IPS-18a (cell line): ENCODE measurements around the gene RNF181.
"Not testable (repeated sequence)": the region's sequence is repeated elsewhere in the genome, so short reads cannot be mapped to it uniquely, and the experiment has no call there.

Source experiments
- H3K27ac ChIP-seq: one replicate; pipeline ENCODE4 v1.5.1; 2013; ENCODE audit warnings: low read length
- H3K27me3 ChIP-seq: one replicate; pipeline ENCODE4 v1.6.1; 2013; ENCODE audit warnings: mild to moderate bottlenecking, low read length; ENCODE audit not compliant: control insufficient read depth, insufficient read depth
- H3K36me3 ChIP-seq: one replicate; pipeline ENCODE4 v1.6.1; 2013; ENCODE audit warnings: low read depth, low read length; ENCODE audit not compliant: control insufficient read depth
- H3K4me1 ChIP-seq: one replicate; pipeline ENCODE4 v1.6.1; 2013; ENCODE audit warnings: low read depth, low read length; ENCODE audit not compliant: control insufficient read depth
- H3K4me3 ChIP-seq: one replicate; pipeline ENCODE4 v1.5.1; 2013; ENCODE audit warnings: low read length
- H3K9ac ChIP-seq: one replicate; pipeline ENCODE4 v1.6.1; 2013; ENCODE audit warnings: mild to moderate bottlenecking, low read length, moderate library complexity
- H3K9me3 ChIP-seq: one replicate; pipeline ENCODE4 v1.6.1; 2013; ENCODE audit warnings: low read depth, low read length; ENCODE audit not compliant: control insufficient read depth

Gene RNF181

DNA sequence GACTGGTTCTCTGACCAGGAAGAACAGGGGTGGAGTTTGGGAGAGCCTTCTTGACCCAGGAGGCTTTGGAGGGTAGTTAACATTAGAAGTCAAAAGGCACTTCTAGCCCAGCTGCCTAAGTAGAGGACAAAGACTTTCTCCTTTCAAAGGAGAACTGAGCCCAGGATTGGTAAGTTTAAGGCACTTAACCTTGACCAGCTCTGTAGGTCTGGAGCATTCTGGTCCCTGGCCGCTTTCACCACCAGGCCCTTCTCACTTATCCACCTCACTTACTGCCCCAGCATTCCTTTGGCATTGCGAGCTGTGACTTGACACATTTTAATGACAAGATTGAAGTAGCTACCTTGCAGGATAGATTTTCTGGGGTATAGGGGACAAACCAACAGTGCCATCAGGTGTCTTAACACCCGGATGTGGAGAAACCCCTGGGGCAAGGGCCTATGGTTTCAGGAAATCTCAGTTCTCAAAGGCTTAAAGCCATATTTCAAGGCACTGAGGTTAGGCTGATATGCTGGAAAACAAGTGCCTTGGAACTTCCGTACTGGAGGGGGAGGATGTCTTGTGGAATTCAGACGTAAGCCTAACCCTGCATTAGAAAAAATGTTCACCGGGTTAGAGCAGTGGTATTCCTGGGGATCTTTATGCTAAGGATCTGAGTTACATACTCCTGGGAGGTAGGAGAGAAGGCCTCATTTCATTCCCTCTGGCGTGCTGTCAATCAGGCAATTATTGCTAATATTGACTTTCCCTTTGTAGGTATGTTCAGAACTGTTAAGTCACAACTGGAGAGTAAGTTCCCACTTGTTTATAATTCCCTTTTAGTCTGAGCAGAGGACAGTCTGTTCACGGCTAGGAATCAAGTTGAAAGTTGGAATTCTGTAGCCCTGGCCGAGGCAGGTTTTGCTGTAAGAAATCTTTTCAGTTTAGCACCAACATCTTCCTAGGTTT lies 12.0 kb downstream of the RNF181 start:
- no peak overlapping the region for H3K9ac ChIP-seq
- H3K27ac ChIP-seq, result no peak overlapping the region
- H3K9me3 ChIP-seq, result no peaks in the 10 kb centered on the region
- H3K4me1 ChIP-seq, result no peaks in the 10 kb centered on the region
- peaks cover 20% of the 10 kb centered on the region for H3K36me3 ChIP-seq
- H3K27me3 ChIP-seq, result no peaks in the 10 kb centered on the region
- no peak overlapping the region for H3K4me3 ChIP-seq

DNA sequence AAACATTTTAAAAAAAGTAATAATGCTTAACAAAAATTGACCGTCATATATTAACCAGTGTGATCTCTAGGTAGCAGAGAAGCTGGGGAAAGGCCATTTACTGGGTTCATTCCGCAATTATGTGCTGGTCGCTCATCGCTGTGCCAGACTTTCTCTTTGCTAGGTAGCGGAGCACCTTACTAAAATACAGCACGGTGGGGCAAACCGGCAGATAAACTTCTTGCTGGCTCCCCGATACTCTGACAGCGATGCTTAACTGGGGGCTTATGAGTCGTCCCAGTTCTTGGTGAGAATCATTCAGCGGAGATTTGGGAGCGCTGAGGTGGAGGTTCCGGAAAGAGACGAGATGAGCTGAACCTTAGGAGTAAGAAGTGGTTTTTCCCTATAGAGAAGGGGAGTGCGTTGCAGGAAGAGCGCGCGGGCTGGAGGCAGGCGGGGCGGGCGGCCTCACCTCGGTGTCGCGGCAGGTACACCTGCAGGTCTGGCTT lies 15.7 kb downstream of the RNF181 start:
- no peaks in the 10 kb centered on the region for H3K4me1 ChIP-seq
- H3K4me3 ChIP-seq, result peak overlapping the region; percentile 94
- peaks cover 20% of the 10 kb centered on the region for H3K36me3 ChIP-seq
- H3K9me3 ChIP-seq, result no peaks in the 10 kb centered on the region
- H3K9ac ChIP-seq, result peak overlapping the region; percentile 75
- no peaks in the 10 kb centered on the region for H3K27me3 ChIP-seq
- H3K27ac ChIP-seq, result no peak overlapping the region

DNA sequence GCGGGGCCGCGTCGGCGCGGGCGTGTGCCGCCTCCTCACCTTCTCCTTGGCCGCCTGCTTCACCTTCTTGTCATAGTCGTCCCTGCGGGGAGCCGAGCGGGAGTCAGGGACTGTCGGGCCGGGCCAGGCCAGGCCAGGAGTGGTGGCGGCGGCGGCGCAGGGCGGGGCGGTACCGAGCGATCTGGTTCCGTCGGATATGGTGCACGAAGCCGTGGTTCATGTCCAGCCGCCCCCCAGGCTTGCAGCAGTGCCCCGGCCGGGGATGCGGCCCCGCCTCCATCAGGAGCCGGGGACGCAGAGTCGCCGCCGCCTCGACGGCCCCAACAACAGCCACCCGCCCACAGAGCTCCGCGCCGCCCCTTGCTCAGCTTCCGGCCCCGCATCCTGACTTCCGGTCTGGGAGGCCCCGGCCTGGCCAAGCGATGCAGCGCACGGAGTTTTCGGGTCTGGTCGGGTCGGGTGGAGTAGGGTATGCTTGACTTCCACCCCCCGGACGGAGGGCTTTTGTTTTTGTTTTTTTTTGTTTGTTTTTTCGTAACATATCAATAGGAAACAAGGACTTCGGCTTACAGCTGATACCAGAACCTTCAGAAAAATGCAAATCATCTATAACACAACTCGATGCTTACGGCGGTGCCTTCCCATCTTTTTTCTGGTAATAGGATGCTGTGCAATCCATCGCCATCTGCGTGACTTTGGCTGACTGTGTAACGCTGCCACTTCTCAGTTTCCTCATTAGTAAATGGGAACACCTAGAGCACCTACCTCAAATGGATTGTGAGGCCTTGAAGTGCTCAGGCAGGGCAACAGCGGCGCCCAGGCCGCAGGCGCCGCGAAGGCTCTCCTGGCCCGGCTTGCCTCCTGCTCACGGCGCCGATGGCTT lies 16.4 kb downstream of the RNF181 start, which contains the start of gene C2orf68:
TSS of gene C2orf68 (minus strand) at position 362 of the 883 bp plus-strand sequence. CDS start at position 280, 82 bp downstream.
- peak within 1 kb of the TSS; percentile 91 for H3K27ac ChIP-seq
- H3K9ac ChIP-seq, result peak within 1 kb of the TSS; percentile 75
- peak within 1 kb of the TSS; percentile 94 for H3K4me3 ChIP-seq
- H3K36me3 ChIP-seq, result peaks cover 20% of the 10 kb centered on the region
- H3K9me3 ChIP-seq, result no peaks in the 10 kb centered on the region
- no peaks in the 10 kb centered on the region for H3K27me3 ChIP-seq
- no peaks in the 10 kb centered on the region for H3K4me1 ChIP-seq

DNA sequence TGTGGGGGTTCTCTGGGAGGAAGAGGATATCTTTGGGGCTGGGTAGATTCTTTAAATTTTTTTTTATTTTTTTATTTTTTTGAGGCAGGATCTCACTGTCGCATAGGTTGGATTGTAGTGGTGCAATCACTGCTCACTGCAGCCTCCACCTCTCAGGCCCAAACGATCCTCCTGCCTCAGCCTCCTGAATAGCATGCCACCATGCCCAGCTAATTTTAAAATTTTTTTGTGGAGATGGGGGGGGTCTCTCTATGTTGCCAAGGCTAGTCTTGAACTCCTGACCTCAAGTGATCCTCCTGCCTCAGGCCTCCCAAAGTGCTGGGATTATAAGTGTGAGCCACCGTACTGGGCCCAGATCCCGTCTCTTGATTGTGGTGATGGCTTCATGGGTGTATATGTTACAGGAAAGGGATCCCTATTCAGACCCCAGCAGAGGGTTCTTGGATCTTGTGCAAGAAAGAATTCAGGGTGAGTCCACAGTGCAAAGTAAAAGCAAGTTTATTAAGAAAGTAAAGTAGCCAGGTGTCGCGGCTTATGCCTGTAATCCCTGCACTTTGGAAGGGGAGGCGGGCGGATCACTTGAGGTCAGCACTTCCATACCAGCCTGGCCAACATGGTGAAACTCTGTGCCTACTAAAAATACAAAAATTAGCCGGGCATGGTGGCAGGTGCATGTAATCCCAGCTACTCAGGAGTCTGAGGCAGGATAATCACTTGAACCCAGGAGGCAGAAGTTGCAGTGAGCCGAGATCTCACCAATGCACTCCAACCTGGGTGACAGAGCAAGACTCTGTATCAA lies 18.4 kb downstream of the RNF181 start:
- H3K9ac ChIP-seq, result no peak overlapping the region
- H3K4me3 ChIP-seq, result no peak overlapping the region
- H3K9me3 ChIP-seq, result no peaks in the 10 kb centered on the region
- peaks cover 14% of the 10 kb centered on the region for H3K36me3 ChIP-seq
- H3K4me1 ChIP-seq, result peaks cover 6% of the 10 kb centered on the region
- no peaks in the 10 kb centered on the region for H3K27me3 ChIP-seq
- H3K27ac ChIP-seq, result no peak overlapping the region

DNA sequence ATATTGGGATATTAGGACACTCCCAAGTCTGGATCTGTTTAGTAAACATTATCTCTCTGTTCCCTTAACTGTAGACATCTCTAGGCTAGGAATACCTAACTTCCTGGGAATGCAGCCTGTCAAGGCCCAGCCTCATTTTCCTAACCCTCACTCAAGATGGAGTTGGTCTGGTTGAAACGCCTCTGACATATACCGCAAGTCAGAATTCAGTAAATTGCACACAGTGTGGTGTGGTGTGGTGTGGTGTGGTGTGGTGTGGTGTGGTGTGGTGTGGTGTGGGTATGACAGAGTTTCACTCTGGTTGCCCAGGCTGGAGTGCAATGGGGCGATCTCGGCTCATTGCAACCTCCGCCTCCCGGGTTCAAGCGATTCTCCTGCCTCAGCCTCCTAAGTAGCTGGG lies 19.2 kb downstream of the RNF181 start:
- H3K36me3 ChIP-seq, result peaks cover 16% of the 10 kb centered on the region
- not testable (repeated sequence) for H3K4me3 ChIP-seq, H3K9me3 ChIP-seq, H3K4me1 ChIP-seq, H3K27me3 ChIP-seq, H3K27ac ChIP-seq, H3K9ac ChIP-seq

DNA sequence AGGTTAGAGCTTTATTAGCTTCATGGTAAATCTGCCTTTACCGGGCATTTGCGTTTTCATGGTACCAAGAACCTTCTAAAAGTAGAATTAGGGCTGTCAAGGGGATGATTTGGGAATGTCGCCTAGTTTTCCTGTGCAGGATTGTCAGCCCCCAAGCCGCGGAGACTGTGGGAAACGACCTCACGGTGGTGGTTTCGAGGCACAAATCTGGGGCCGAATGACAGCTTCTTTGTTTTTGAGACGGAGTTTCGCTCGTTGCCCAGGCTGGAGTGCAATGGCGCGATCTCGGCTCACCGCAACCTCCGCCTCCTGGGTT lies 19.8 kb downstream of the RNF181 start:
- Histone ChIP-seq H3K36me3 (peaks cover 22% of the 10 kb centered on the region), H3K4me1 (peaks cover 6% of the 10 kb centered on the region), H3K9ac (peak overlapping the region; percentile 94), H3K9me3 (no peaks in the 10 kb centered on the region), H3K27ac (no peak overlapping the region), H3K27me3 (no peaks in the 10 kb centered on the region), H3K4me3 (peak overlapping the region; percentile 89)

DNA sequence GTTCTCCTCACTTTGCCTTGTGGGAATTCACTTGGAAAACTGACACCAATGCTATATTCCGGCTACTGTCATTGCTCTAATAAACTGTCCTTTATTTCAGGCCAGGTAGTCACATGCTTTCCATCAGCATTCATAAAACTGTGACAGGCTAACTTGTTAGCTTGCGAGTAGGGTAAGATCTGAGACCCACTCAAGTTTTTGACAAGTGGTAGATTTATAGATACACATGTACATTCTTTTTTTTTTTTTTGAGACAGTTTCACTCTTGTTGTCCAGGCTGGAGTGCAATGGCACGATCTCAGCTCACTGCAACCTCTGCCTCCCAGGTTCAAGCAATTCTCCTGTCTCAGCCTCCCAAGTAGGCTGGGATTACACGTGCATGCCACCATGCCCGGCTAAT lies 22.2 kb downstream of the RNF181 start:
- H3K4me3 ChIP-seq, result peak overlapping the region; percentile 89

DNA sequence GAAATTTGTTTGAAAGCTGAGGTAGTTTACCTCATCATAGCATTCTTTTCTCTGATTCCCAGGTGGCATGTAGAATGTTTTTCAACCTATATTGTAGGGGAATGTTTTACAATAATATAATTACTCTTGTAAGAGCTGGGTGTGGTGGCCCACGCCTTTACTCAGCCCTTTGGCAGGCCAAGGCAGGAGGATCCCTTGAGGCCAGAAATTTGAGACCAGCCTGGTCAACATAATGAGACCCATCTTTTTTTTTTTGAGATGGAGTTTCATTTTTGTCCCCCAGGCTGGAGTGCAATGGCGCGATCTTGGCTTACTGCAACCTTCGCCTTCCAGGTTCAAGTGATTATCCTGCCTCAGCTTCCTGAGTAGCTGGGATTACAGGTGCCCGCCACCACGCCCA lies 24.1 kb downstream of the RNF181 start:
- Histone ChIP-seq H3K27me3 (no peaks in the 10 kb centered on the region), H3K4me1 (peaks cover 6% of the 10 kb centered on the region), H3K9me3 (no peaks in the 10 kb centered on the region), H3K4me3 (no peak overlapping the region), H3K27ac (no peak overlapping the region), H3K36me3 (peaks cover 60% of the 10 kb centered on the region), H3K9ac (no peak overlapping the region)

More for the DNA sequence above, 22.2 kb downstream of the RNF181 start:
- not testable (repeated sequence) for H3K27ac ChIP-seq, H3K9ac ChIP-seq, H3K9me3 ChIP-seq, H3K27me3 ChIP-seq, H3K4me1 ChIP-seq
- peaks cover 41% of the 10 kb centered on the region for H3K36me3 ChIP-seq

DNA sequence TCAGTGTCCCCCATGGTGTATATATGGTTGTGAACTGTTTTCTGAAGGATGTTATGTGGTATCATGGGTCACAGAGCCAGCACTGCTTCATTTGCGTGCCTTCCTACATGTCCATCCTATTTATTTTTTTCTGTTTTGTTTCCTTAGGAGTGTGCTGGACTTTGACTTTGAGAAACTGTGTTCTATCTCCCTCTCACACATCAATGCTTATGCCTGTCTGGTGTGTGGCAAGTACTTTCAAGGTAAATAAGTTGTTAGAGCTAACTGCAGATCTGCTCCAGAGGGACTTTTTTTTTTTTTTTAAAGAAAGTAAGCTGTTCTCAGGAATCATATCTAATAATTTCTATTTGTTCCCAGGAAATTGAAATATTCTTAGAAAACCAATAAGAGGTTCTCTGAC lies 25.8 kb downstream of the RNF181 start:
- H3K9ac ChIP-seq, result no peak overlapping the region
- peaks cover 77% of the 10 kb centered on the region for H3K36me3 ChIP-seq
- H3K9me3 ChIP-seq, result no peaks in the 10 kb centered on the region

DNA sequence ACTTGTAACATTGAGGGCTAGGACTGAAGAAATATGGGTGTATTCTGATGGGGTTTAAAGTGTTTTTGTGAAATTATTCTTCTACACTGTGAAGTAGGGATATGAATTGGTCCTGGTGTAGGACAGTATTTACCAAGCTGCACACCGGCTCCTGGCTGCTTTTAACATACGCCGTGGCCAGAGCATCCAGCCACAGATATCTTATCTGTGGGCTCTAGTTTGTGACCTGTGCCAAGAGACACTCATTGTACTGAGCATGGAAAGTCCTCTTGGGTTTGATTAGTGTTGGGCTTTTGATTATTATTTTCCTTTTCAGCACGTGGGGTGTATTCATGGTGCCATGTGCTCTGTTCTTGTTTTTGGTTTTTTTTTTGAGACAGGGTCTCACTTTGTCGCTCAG lies 28.4 kb downstream of the RNF181 start:
- Histone ChIP-seq H3K9me3 (no peaks in the 10 kb centered on the region), H3K9ac (no peak overlapping the region), H3K36me3 (peaks cover 95% of the 10 kb centered on the region), H3K27ac (no peak overlapping the region), H3K27me3 (no peaks in the 10 kb centered on the region), H3K4me3 (no peak overlapping the region), H3K4me1 (no peaks in the 10 kb centered on the region)

More for the DNA sequence above, 25.8 kb downstream of the RNF181 start:
- peaks cover 6% of the 10 kb centered on the region for H3K4me1 ChIP-seq
- no peaks in the 10 kb centered on the region for H3K27me3 ChIP-seq
- H3K27ac ChIP-seq, result no peak overlapping the region
- no peak overlapping the region for H3K4me3 ChIP-seq

DNA sequence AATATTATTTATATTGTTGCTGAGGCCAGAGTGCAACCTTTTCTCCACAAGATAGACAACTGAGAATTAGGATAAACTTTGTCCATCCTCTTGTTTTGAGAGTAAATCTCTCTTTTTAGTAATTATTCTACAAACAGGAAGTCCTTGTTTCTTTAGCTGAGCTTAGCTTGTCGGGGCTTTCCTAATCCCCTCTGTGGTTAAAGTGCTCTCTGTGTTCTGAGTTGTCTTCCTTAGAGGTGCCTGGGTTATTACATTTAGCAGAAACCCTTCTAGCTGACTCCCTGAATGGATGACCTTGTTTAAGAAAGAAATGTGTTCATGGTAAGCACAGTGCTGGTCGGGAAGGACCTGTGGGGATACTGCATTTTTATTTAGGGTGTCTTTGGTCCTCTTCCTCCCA lies 33.1 kb downstream of the RNF181 start:
- no peaks in the 10 kb centered on the region for H3K27me3 ChIP-seq
- H3K4me1 ChIP-seq, result no peaks in the 10 kb centered on the region
- H3K9me3 ChIP-seq, result no peaks in the 10 kb centered on the region
- no peak overlapping the region for H3K4me3 ChIP-seq
- peaks cover 89% of the 10 kb centered on the region for H3K36me3 ChIP-seq
- no peak overlapping the region for H3K9ac ChIP-seq
- no peak overlapping the region for H3K27ac ChIP-seq
